CD4-positive, alpha-beta T cell (primary cell): ENCODE data around the gene GRIPAP1. TPM values are rescaled to one million over a fixed set of nuclear protein-coding genes. Genes with fewer than 3 reads are reported as not detected.

Experiments used
- ATAC-seq: fragments of 200-7000 bp; cut with Tn5 transposase; one replicate; pipeline ENCODE4 v1.10.0; 2022; ENCODE audit warnings: mild to moderate bottlenecking; ENCODE audit not compliant: poor library complexity
- CTCF ChIA-PET: fragments of 350-600 bp; sonication (Branson Sonifier 250); formaldehyde crosslinking; loops from one replicate; lab custom pipeline; 2021; ENCODE audit warnings: antibody characterized with exemption, inconsistent platforms; lab: Charles Lee
- POLR2A ChIA-PET: fragments of 350-600 bp; sonication (Branson Sonifier 250); formaldehyde crosslinking; loops from one replicate; lab custom pipeline; 2021; ENCODE audit warnings: antibody characterized with exemption, inconsistent platforms; lab: Charles Lee
- DNase-seq, 14 experiments: peaks; one replicate each; pipeline ENCODE4 v3.0.0-alpha.2; 2013 to 2020; ENCODE audit warnings: mixed read lengths in 2 of 14
- H3K27ac ChIP-seq, 2 donors: one replicate each; pipeline versions ENCODE4 v1.5.1 to v1.7.0; 2013; ENCODE audit warnings: low read length in 2 of 2, low read depth in 1 of 2, mild to moderate bottlenecking in 1 of 2
- H3K27me3 ChIP-seq, 2 experiments: 1 replicate in 1 of 2; 2 replicates in 1 of 2; pipeline versions ENCODE4 v1.6.1 to v1.7.0; 2013; ENCODE audit warnings: low read length in 2 of 2, control low read depth in 1 of 2, mild to moderate bottlenecking in 1 of 2, moderate library complexity in 1 of 2; ENCODE audit not compliant: insufficient read depth in 2 of 2, control insufficient read depth in 1 of 2
- H3K36me3 ChIP-seq: one replicate; pipeline ENCODE4 v1.6.1; 2013; ENCODE audit warnings: low read length, control low read depth; ENCODE audit not compliant: insufficient read depth
- H3K4me1 ChIP-seq: one replicate; pipeline ENCODE4 v1.6.1; 2013; ENCODE audit warnings: low read length, control low read depth; ENCODE audit not compliant: insufficient read depth
- H3K4me3 ChIP-seq: one replicate; pipeline ENCODE4 v1.5.1; 2013; ENCODE audit warnings: mild to moderate bottlenecking, low read length, moderate library complexity
- H3K9me3 ChIP-seq, 2 experiments: 1 replicate in 1 of 2; 2 replicates in 1 of 2; pipeline versions ENCODE4 v1.6.1 to v1.7.0; 2013; ENCODE audit warnings: low read length in 2 of 2, mild to moderate bottlenecking in 2 of 2, control low read depth in 1 of 2, moderate library complexity in 1 of 2; ENCODE audit not compliant: control insufficient read depth in 1 of 2, insufficient read depth in 1 of 2
- H3K27ac Mint-ChIP-seq: one replicate; pipeline ENCODE4 v1.8.0; 2020; ENCODE audit warnings: mixed read lengths
- H3K27me3 Mint-ChIP-seq: one replicate; pipeline ENCODE4 v1.8.0; 2021; ENCODE audit warnings: mixed read lengths
- H3K36me3 Mint-ChIP-seq: one replicate; pipeline ENCODE4 v1.8.0; 2021; ENCODE audit warnings: low read depth, mixed read lengths
- H3K4me1 Mint-ChIP-seq: one replicate; pipeline ENCODE4 v1.8.0; 2021; ENCODE audit warnings: low read depth, mixed read lengths
- H3K4me3 Mint-ChIP-seq: one replicate; pipeline ENCODE4 v1.8.0; 2020; ENCODE audit warnings: mild to moderate bottlenecking, mixed read lengths
- H3K9me3 Mint-ChIP-seq: one replicate; pipeline ENCODE4 v1.8.0; 2020; ENCODE audit warnings: mixed read lengths
- intact Hi-C, 2 experiments: fragments of 100-400 bp; cut with DNase I in 1 of 2; cut with micrococcal nuclease in 1 of 2; formaldehyde crosslinking; loops; one replicate each; pipeline versions ENCODE4 v1.15.1 to v1.9.0; 2023 to 2025; cut with DNase I, micrococcal nuclease
- total RNA-seq, 174 experiments: library from RNA in 2 of 174; stranded (reverse) in 2 of 174; gene quantifications; one replicate each; pipeline ENCODE4 v1.2.3 and lab custom pipeline; 2021 to 2026
- TF ChIP-seq, protein P1 (sequence below): fragments of 200-600 bp; IDR thresholded peaks from one replicate; pipeline ENCODE4 v1.8.0; 2022; ENCODE audit warnings: antibody characterized with exemption, mild to moderate bottlenecking

GRIPAP1 gene
- total RNA-seq, 2 experiments from 2014 or later = 100 to 101 TPM

DNA sequence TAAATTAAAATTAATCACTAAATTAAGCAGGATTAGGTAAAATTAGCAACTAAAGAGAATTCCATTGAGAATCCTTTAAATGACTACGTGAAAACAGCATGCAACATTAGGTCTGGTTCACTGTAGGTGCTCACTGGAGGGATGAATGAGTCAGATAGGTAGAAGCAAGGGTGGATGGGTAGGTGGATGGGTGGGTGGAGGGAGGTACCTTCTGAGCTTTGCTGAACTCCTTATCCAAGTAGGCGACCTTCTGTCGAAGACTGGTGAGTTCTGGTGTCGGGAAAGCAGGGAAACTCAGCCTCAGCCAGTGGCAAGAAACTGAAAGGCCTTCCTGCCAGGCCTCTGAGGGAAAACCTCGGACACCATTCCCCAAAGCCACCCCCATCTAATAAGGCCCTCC lies 3.0 kb downstream of the GRIPAP1 start:
- Mint-ChIP-seq H3K27me3 (no peaks in the 10 kb centered on the region), H3K9me3 (no peaks in the 10 kb centered on the region), H3K36me3 (peaks cover 52% of the 10 kb centered on the region), H3K4me1 (peaks cover 26% of the 10 kb centered on the region), H3K4me3 (no peak overlapping the region), H3K27ac (peak overlapping the region; percentile 49)
- intact Hi-C loops = loop anchor here in 1 of 2 experiments (2.0 to 10.0 kb wide), 2 partner anchors 42 to 756 kb away; no protein-coding TSS in a partner anchor
- H3K9me3 ChIP-seq = no peaks in the 10 kb centered on the region
- H3K27me3 ChIP-seq = no peaks in the 10 kb centered on the region
- ATAC-seq (no peak), DNase-seq (no peak)
- H3K4me3 ChIP-seq = no peak overlapping the region
- POLR2A ChIA-PET = no interaction called here
- peaks cover 37% of the 10 kb centered on the region for H3K36me3 ChIP-seq
- peaks cover 27% of the 10 kb centered on the region for H3K4me1 ChIP-seq
- no peak overlapping the region for H3K27ac ChIP-seq
- TF ChIP-seq, protein P1, sequence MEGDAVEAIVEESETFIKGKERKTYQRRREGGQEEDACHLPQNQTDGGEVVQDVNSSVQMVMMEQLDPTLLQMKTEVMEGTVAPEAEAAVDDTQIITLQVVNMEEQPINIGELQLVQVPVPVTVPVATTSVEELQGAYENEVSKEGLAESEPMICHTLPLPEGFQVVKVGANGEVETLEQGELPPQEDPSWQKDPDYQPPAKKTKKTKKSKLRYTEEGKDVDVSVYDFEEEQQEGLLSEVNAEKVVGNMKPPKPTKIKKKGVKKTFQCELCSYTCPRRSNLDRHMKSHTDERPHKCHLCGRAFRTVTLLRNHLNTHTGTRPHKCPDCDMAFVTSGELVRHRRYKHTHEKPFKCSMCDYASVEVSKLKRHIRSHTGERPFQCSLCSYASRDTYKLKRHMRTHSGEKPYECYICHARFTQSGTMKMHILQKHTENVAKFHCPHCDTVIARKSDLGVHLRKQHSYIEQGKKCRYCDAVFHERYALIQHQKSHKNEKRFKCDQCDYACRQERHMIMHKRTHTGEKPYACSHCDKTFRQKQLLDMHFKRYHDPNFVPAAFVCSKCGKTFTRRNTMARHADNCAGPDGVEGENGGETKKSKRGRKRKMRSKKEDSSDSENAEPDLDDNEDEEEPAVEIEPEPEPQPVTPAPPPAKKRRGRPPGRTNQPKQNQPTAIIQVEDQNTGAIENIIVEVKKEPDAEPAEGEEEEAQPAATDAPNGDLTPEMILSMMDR = no peak
- CTCF ChIA-PET = no interaction called here

DNA sequence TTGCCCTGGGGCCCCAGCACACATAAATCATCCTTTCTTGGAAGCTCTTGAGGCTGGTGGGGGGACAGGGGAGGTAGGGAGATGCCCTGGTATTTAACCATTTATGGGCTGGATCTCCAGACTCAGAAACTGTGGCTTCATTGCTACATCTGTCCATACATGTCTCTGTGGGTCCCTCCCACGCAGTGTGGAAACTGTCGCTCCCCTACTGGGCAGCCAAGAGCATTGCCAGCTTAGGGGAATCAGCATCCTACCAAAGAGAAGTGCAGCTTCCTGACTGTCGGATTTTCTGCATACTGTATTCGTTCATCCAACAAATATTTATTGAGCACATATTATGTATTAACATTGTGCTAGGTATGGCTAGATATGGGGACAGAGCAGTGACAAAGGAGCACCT lies 3.7 kb downstream of the GRIPAP1 start:
- Histone ChIP-seq H3K27me3 (no peaks in the 10 kb centered on the region), H3K36me3 (peaks cover 42% of the 10 kb centered on the region), H3K4me3 (no peak overlapping the region), H3K4me1 (peaks cover 27% of the 10 kb centered on the region), H3K27ac (no peak overlapping the region), H3K9me3 (no peaks in the 10 kb centered on the region)
- CTCF ChIA-PET = no interaction called here
- ATAC-seq = no peak
- peak overlapping the region; percentile 49 for H3K27ac Mint-ChIP-seq
- H3K4me3 Mint-ChIP-seq = peak overlapping the region; percentile 62
- H3K27me3 Mint-ChIP-seq = no peaks in the 10 kb centered on the region
- H3K9me3 Mint-ChIP-seq = no peaks in the 10 kb centered on the region
- peaks cover 23% of the 10 kb centered on the region for H3K4me1 Mint-ChIP-seq
- H3K36me3 Mint-ChIP-seq = peaks cover 58% of the 10 kb centered on the region
- intact Hi-C loops = loop anchor here in 1 of 2 experiments (2.0 to 10.0 kb wide), 2 partner anchors 42 to 756 kb away; no protein-coding TSS in a partner anchor
- TF ChIP-seq, protein P1 = no peak
- POLR2A ChIA-PET = no interaction called here
- no peak for DNase-seq

DNA sequence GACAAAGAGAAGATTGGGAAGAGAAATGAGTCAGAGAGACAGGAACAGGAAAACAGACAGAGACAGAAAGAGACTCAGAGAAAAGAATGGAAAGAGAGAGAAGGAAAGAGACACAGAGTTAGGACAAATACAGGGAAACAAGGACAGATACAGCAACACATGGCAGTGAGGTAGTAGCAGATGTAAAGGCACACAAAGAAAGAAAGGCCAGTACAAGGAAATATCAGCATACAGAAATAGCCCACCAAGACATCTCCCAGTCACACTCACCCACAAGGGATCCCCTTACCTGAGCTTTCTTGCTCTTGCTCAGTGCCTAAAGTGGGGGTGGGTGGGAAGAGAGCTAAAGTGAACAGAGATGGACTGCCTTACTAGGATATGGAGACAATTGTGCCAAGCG lies 4.2 kb downstream of the GRIPAP1 start:
- peaks cover 62% of the 10 kb centered on the region for H3K36me3 Mint-ChIP-seq
- TF ChIP-seq, protein P1 = no peak
- intact Hi-C loops = loop anchor here in 1 of 2 experiments (2.0 to 10.0 kb wide), 2 partner anchors 43 to 757 kb away; no protein-coding TSS in a partner anchor
- Histone ChIP-seq H3K9me3 (no peaks in the 10 kb centered on the region), H3K27me3 (no peaks in the 10 kb centered on the region), H3K36me3 (peaks cover 47% of the 10 kb centered on the region), H3K4me3 (no peak overlapping the region), H3K4me1 (peaks cover 25% of the 10 kb centered on the region), H3K27ac (no peak overlapping the region)
- H3K4me3 Mint-ChIP-seq = no peak overlapping the region
- H3K27me3 Mint-ChIP-seq = no peaks in the 10 kb centered on the region
- ChIA-PET CTCF (no interaction called here), POLR2A (no interaction called here)
- peak overlapping the region; percentile 33 for H3K27ac Mint-ChIP-seq
- no peak for DNase-seq
- H3K4me1 Mint-ChIP-seq = peaks cover 23% of the 10 kb centered on the region
- ATAC-seq = no peak
- H3K9me3 Mint-ChIP-seq = no peaks in the 10 kb centered on the region
